HL-60 (cell line): ENCODE data around the gene TMCO1.
A peak's percentile ranks its signal among the peaks of the same experiment; 100 is the strongest.

ENCODE experiments used
- DNase-seq, 2 experiments: peaks; one replicate each; pipeline ENCODE4 v3.0.0-alpha.2; 2010 to 2020; ENCODE audit warnings: low read depth in 1 of 2, low spot score in 1 of 2
- H3K27ac ChIP-seq: fragments of 250-450 bp; sonication (Bioruptor Pico); replicated peaks from 2 replicates; pipeline ENCODE4 v1.5.1; 2020; ENCODE audit warnings: mild to moderate bottlenecking, moderate library complexity
- H3K27me3 ChIP-seq: fragments of 250-450 bp; sonication (Bioruptor Pico); 2 replicates; pipeline ENCODE4 v1.5.1; 2021; ENCODE audit warnings: mild to moderate bottlenecking, moderate library complexity; ENCODE audit not compliant: insufficient read depth, poor library complexity, severe bottlenecking
- H3K4me3 ChIP-seq: replicated peaks from 2 replicates; pipeline ENCODE4 v1.5.1; 2011; ENCODE audit warnings: mild to moderate bottlenecking, control low read depth, low read length; ENCODE audit not compliant: insufficient read depth
- GABPA ChIP-seq: IDR thresholded peaks from 2 replicates; pipeline ENCODE4 v1.6.1; 2012; ENCODE audit warnings: low read depth
- POLR2AphosphoS5 ChIP-seq: IDR thresholded peaks from 2 replicates; pipeline ENCODE4 v1.6.1; 2012; ENCODE audit warnings: low read depth
- REST ChIP-seq: IDR thresholded peaks from 2 replicates; pipeline ENCODE4 v1.6.1; 2012; ENCODE audit warnings: low read depth; ENCODE audit not compliant: insufficient replicate concordance
- SPI1 ChIP-seq: IDR thresholded peaks from 2 replicates; pipeline ENCODE4 v1.6.1; 2012; ENCODE audit warnings: low read depth, mild to moderate bottlenecking, borderline replicate concordance
- TF ChIP-seq, protein P1 (sequence below): IDR thresholded peaks from one replicate; pipeline ENCODE4 v1.5.1; 2011; ENCODE audit warnings: low read length, control low read depth, inconsistent platforms; ENCODE audit not compliant: insufficient read depth

The TMCO1 gene

GRCh38 chr1:165695031-165695430, 73.6 kb downstream of the TMCO1 start:
- no peak for DNase-seq
- Histone ChIP-seq H3K27me3 (no peaks in the 10 kb centered on the region), H3K4me3 (no peak overlapping the region), H3K27ac (0 out of 2 replicates have a peak overlapping the region, but pooled peaks have one; percentile 35)
- TF ChIP-seq SPI1: no peak
- TF ChIP-seq REST: no peak

- DNase-seq: no peak
- TF ChIP-seq POLR2AphosphoS5 (no peak), SPI1 (no peak), GABPA (no peak), REST (no peak)
- H3K27me3 ChIP-seq: no peaks in the 10 kb centered on the region
- H3K27ac ChIP-seq: no peak overlapping the region
- H3K4me3 ChIP-seq: no peak overlapping the region
Observed at GRCh38 chr1:165688046-165688445, 80.6 kb downstream of the TMCO1 start.

GRCh38 chr1:165686971-165687433, 81.7 kb downstream of the TMCO1 start:
- no peak for DNase-seq
- H3K27ac ChIP-seq: no peak overlapping the region
- H3K27me3 ChIP-seq: no peaks in the 10 kb centered on the region
- TF ChIP-seq POLR2AphosphoS5 (no peak), GABPA (no peak), SPI1 (no peak), REST (no peak)
- TF ChIP-seq, protein P1, sequence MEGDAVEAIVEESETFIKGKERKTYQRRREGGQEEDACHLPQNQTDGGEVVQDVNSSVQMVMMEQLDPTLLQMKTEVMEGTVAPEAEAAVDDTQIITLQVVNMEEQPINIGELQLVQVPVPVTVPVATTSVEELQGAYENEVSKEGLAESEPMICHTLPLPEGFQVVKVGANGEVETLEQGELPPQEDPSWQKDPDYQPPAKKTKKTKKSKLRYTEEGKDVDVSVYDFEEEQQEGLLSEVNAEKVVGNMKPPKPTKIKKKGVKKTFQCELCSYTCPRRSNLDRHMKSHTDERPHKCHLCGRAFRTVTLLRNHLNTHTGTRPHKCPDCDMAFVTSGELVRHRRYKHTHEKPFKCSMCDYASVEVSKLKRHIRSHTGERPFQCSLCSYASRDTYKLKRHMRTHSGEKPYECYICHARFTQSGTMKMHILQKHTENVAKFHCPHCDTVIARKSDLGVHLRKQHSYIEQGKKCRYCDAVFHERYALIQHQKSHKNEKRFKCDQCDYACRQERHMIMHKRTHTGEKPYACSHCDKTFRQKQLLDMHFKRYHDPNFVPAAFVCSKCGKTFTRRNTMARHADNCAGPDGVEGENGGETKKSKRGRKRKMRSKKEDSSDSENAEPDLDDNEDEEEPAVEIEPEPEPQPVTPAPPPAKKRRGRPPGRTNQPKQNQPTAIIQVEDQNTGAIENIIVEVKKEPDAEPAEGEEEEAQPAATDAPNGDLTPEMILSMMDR: no peak
- H3K4me3 ChIP-seq: no peak overlapping the region

DNA sequence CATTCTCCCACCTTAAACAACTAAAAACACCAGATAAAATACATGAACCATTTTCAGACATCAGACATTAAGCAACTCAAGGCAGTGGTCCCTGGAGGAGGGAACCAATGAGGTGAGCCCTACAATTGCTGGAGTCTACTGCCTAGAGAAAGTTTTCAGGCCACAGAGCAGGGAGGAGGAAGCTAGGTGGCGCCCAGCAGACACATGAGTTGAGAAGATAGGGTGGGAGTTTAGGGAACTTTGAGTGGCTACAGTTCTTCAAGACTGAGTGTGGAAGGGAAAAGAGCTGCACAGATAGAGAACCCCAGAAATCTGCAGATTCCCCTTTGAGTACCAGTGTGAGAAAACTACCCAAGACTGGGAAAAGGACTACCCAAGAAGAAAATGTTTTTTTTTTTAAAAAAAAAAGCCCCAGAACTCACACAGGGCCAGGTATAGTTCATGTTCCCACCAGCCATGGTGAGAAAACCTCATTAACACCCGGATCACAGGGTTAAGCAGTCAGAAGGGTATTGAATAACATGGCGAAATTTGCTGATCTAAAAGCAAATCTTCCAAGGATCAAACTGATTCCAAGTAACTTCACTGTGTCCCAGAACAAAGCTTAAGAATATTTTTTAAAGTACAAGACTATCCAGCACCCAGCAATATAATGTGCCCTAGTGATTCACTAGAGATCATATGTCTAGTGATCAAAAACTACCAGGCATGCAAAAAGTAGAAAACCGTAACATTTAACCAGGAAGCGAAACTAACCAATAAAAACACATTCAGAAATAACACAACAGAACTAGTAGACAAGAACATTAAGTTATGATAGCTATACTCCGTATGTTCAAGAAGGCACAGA, 82.3 kb downstream of the TMCO1 start:
- peak in 1 of 2 experiments; percentile 38 for DNase-seq
- no peaks in the 10 kb centered on the region for H3K27me3 ChIP-seq
- TF ChIP-seq, protein P1: no peak
- TF ChIP-seq POLR2AphosphoS5: no peak
- TF ChIP-seq GABPA: no peak
- TF ChIP-seq SPI1: no peak
- TF ChIP-seq REST: no peak
- no peak overlapping the region for H3K4me3 ChIP-seq
- H3K27ac ChIP-seq: no peak overlapping the region
